ENCODE data around the gene TAMALIN. TPM values are rescaled to one million over a fixed set of nuclear protein-coding genes. Genes with fewer than 3 reads are reported as not detected.

The TAMALIN gene
- total RNA-seq, 6 experiments from 2014 or later, result 0.24 to 1.00 (median 0.69) TPM

- H3K9me3 Mint-ChIP-seq, result no peaks in the 10 kb centered on the region
- peak; percentile 68 for DNase-seq
- H3K27ac Mint-ChIP-seq, result peak overlapping the region; percentile 85
- peaks cover 49% of the 10 kb centered on the region for H3K4me1 Mint-ChIP-seq (ENCODE audit: low read depth)
- no peaks in the 10 kb centered on the region for H3K36me3 Mint-ChIP-seq (ENCODE audit: low read depth)
- no peaks in the 10 kb centered on the region; the same call in 1 of the 2 replicates for H3K27me3 Mint-ChIP-seq (ENCODE audit: insufficient read depth)
- no peak for TF ChIP-seq CTCF (IDR thresholded peaks at IDR 0.05)
- peak overlapping the region; percentile 43 for H3K4me3 Mint-ChIP-seq
Observed at GRCh38 chr12:52044292-52044983, 37.7 kb downstream of the TAMALIN start.

DNA sequence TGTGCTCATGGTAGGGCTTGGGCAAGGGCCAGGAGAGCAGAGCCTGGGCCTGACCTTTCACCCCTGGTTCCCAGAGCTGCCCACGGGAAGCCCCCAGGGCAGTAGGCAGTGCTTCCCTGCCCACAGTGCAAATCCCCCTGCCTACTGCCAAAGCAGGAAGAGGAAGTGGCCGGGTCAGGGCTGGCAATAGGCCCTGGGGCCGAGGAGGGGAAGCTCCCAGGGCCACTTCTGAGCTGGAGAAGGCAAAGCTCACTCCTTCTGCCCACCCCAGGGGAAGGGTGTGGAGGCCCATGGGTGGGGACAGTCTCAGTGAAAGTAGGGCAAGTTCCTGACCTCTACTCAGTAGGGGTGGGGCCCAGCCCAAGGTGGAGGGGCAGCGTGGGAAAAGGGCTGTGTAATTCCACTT lies 39.1 kb downstream of the TAMALIN start:
- Mint-ChIP-seq H3K9me3 (no peaks in the 10 kb centered on the region), H3K27me3 (ENCODE audit: insufficient read depth) (no peaks in the 10 kb centered on the region; the same call in 1 of the 2 replicates), H3K36me3 (ENCODE audit: low read depth) (no peaks in the 10 kb centered on the region), H3K4me3 (no peak overlapping the region), H3K4me1 (ENCODE audit: low read depth) (peaks cover 60% of the 10 kb centered on the region), H3K27ac (peak overlapping the region; percentile 33; the same call in 1 of the 2 replicates)
- no peak for DNase-seq
- TF ChIP-seq CTCF (IDR thresholded peaks at IDR 0.05), result no peak

DNA sequence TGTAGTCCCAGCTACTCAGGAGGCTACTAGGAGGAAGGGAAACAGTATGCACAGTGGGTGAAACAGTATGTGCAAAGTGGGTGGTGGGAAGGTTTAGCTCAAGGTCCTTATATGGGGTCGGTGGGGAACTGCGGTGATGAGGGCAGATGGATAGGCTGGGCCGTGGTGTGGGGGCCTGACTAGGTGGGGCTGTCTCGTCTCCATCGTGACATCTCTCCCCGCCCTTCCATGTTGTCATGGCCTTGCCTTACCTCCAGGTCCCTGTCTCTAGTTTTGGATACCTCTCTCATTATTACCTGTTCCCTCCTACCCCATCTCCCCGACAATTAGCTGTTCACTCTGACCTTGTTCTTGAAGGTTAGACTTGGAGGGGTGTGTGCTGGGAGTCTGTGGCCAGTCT lies 40.1 kb downstream of the TAMALIN start:
- no peak for DNase-seq
- H3K36me3 Mint-ChIP-seq (ENCODE audit: low read depth), result no peaks in the 10 kb centered on the region; the same call in 1 of the 2 replicates
- H3K27ac Mint-ChIP-seq, result no peak overlapping the region
- no peak for TF ChIP-seq CTCF (IDR thresholded peaks at IDR 0.05)
- H3K4me1 Mint-ChIP-seq (ENCODE audit: low read depth), result peaks cover 56% of the 10 kb centered on the region
- no peak overlapping the region for H3K4me3 Mint-ChIP-seq
- H3K27me3 Mint-ChIP-seq (ENCODE audit: insufficient read depth), result peaks cover 3% of the 10 kb centered on the region
- no peaks in the 10 kb centered on the region for H3K9me3 Mint-ChIP-seq

GRCh38 chr12:52049286-52049685 lies 42.5 kb downstream of the TAMALIN start:
- peak overlapping the region; percentile 83 for H3K4me3 Mint-ChIP-seq
- no peaks in the 10 kb centered on the region for H3K9me3 Mint-ChIP-seq
- H3K36me3 Mint-ChIP-seq (ENCODE audit: low read depth), result no peaks in the 10 kb centered on the region; the same call in 1 of the 2 replicates
- peaks cover 6% of the 10 kb centered on the region for H3K27me3 Mint-ChIP-seq (ENCODE audit: insufficient read depth)
- H3K27ac Mint-ChIP-seq, result peak overlapping the region; percentile 81
- peaks cover 58% of the 10 kb centered on the region for H3K4me1 Mint-ChIP-seq (ENCODE audit: low read depth)
- no peak for DNase-seq
- TF ChIP-seq CTCF (IDR thresholded peaks at IDR 0.05), result no peak

GRCh38 chr12:52049688-52050087 lies 42.9 kb downstream of the TAMALIN start:
- DNase-seq, result no peak
- peaks cover 10% of the 10 kb centered on the region for H3K27me3 Mint-ChIP-seq (ENCODE audit: insufficient read depth)
- peak overlapping the region; percentile 81 for H3K27ac Mint-ChIP-seq
- no peak for TF ChIP-seq CTCF (IDR thresholded peaks at IDR 0.05)
- H3K4me1 Mint-ChIP-seq (ENCODE audit: low read depth), result peaks cover 54% of the 10 kb centered on the region
- no peaks in the 10 kb centered on the region for H3K9me3 Mint-ChIP-seq
- peak overlapping the region; percentile 83 for H3K4me3 Mint-ChIP-seq
- no peaks in the 10 kb centered on the region; the same call in 1 of the 2 replicates for H3K36me3 Mint-ChIP-seq (ENCODE audit: low read depth)
